NOMO-1 treated with dmso at 0.1 percent for 144 hours (cell line): Measurements from ENCODE around the gene ADGRD1.

Experiments
- DNase-seq: peaks from one replicate; lab custom pipeline; 2025; ENCODE audit not compliant: unreplicated experiment; lab: John Stamatoyannopoulos, UW

The ADGRD1 gene

GRCh38 chr12:131005161-131006035, 51.7 kb downstream of the ADGRD1 start:
- no peak for DNase-seq

- no peak for DNase-seq
Measured at GRCh38 chr12:131006036-131006735, 52.5 kb downstream of the ADGRD1 start.

- no peak for DNase-seq
Measured at GRCh38 chr12:131007031-131007739, 53.5 kb downstream of the ADGRD1 start.

- DNase-seq, result no peak
Measured at GRCh38 chr12:131007740-131008117, 54.0 kb downstream of the ADGRD1 start.

- no peak for DNase-seq
Measured at GRCh38 chr12:131008131-131008912, 54.6 kb downstream of the ADGRD1 start.

GRCh38 chr12:131008913-131009270, 55.2 kb downstream of the ADGRD1 start:
- DNase-seq, result no peak

- DNase-seq, result no peak
Measured at GRCh38 chr12:131009595-131010395, 56.1 kb downstream of the ADGRD1 start.

GRCh38 chr12:131010396-131011131, 56.9 kb downstream of the ADGRD1 start:
- no peak for DNase-seq

- no peak for DNase-seq
Measured at GRCh38 chr12:131011165-131012079, 57.7 kb downstream of the ADGRD1 start.

- no peak for DNase-seq
Measured at GRCh38 chr12:131012279-131013069, 58.8 kb downstream of the ADGRD1 start.

- DNase-seq, result no peak
Measured at GRCh38 chr12:131013118-131013517, 59.4 kb downstream of the ADGRD1 start.

- no peak for DNase-seq
Measured at GRCh38 chr12:131014343-131014742, 60.6 kb downstream of the ADGRD1 start.

GRCh38 chr12:131015581-131016337, 62.1 kb downstream of the ADGRD1 start:
- no peak for DNase-seq

- DNase-seq, result no peak
Measured at GRCh38 chr12:131017477-131017991, 63.8 kb downstream of the ADGRD1 start.

GRCh38 chr12:131018019-131018620, 64.4 kb downstream of the ADGRD1 start:
- DNase-seq, result no peak

GRCh38 chr12:131018808-131019397, 65.2 kb downstream of the ADGRD1 start:
- DNase-seq, result no peak
